Airway epithelial cell (primary cell): ENCODE results near the gene FGF4. TPM values are rescaled to one million over a fixed set of nuclear protein-coding genes. Genes with fewer than 3 reads are reported as not detected.

Source experiments
- total RNA-seq: library from RNA; depleted of rRNA; stranded (reverse); fragments of >200 nt; gene quantifications from 2 replicates; pipeline ENCODE4 v1.2.3, GENCODE V29; 2015

FGF4 gene
- total RNA-seq, result not detected in 2 replicates

GRCh38 chr11:69775163-69775755, at the start of gene FGF4:
Gene FGF4, minus strand, starts transcription at chr11:69775341. Its CDS starts 257 bp downstream, at chr11:69775084.

GRCh38 chr11:69818603-69819441, 43.7 kb upstream of the FGF4 start, which contains the start of gene FGF3:
Gene FGF3, minus strand, starts transcription at chr11:69819416. Its CDS starts 483 bp downstream, at chr11:69818933.

Other genes starting within 250 kb of the FGF4 start
- gene CCND1, start 134.2 kb downstream of the FGF4 start, total RNA-seq, result 225 and 258 TPM in 2 replicates
- 11.4 and 16.4 TPM in 2 replicates for gene LTO1, start 100.0 kb downstream of the FGF4 start, total RNA-seq
- gene FGF19, start 71.3 kb downstream of the FGF4 start, total RNA-seq, result not detected in 2 replicates
- gene FGF3, start 44.1 kb upstream of the FGF4 start, total RNA-seq, result not detected in 2 replicates